Activated T-helper 1 cell treated with Interleukin-2 at 50 U/mL for 16 hours (primary cell): ENCODE measurements around the gene PON2.

Experiments used
- DNase-seq: peaks from one replicate; pipeline ENCODE4 v3.0.0-alpha.2; 2020; ENCODE audit warnings: low read depth

Gene PON2

DNA sequence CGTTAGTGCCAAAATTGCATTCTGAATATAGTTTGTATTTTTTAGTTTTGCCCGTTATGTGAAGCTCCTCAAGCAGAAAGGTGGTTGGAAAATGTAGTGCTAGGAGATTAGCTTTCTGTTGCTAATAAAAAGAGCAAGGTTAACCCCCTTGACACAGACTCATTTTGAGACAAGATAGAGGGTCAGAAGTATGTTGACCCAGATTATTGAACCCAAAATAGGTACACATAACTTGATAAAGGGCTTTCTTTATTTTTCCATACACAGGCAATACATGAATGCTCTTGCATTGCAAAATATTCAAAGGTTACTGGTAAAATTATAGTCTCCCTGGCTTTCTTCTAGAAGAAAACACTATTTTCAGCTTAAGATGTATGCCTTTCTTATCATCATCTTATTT is 10.0 kb upstream of the PON2 start:
- no peak for DNase-seq

DNA sequence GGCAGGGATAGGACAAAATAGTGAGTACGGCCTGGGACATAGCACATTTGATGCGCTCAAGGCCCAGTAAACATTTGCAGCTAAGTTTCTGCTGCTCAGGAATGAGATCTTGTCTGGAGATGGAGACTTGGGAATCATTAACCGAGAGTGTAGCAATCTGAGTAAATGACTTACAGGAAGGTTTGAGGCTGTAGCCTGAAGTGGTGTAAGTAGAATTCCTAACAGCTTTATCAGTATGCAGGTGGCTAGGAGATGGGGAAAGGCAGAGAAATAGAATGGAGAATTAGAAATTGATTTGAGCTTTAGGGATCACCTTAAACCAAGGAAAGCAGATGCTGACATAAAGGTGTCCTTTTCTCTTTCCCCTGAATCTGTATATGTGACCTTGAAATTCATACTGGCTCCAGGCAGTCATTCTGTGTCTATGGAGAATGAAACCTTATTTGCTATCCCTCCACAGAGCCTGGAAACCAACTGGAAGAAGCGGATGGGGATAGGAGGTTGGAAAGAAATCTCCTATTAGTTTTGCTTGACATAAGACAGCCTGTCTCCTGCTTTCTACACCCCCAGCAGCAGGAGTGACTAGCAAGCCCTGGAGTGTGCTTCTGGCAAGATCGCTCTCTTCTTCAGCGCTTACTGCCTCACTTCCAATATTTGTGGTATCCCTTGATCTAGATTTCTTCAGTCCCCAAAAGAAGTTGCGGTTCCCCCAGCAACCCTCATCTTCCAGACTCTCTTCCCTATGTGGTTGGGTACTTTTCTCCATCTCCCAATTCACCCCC is 6.4 kb upstream of the PON2 start:
- no peak for DNase-seq

GRCh38 chr7:95440394-95441038 is 5.7 kb upstream of the PON2 start:
- DNase-seq, result no peak

DNA sequence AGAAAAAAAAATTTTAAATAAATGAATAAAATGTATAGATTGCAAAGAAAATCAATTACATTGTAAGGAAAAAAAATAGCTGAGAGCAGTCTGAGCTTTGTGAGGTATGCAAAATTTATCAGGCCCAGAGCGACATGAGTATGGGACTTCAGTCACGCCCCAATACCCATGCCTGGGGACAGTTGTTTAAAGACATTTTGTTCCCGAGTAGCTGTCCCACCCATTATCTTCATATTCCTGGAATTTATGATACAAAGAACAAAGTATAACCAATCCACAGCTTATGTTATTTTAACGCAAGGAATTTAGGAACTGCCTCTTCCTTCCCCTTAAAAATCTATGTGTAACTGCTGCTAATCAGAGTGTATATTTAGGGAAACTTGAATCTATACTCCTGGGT is 1.6 kb upstream of the PON2 start:
- no peak for DNase-seq

DNA sequence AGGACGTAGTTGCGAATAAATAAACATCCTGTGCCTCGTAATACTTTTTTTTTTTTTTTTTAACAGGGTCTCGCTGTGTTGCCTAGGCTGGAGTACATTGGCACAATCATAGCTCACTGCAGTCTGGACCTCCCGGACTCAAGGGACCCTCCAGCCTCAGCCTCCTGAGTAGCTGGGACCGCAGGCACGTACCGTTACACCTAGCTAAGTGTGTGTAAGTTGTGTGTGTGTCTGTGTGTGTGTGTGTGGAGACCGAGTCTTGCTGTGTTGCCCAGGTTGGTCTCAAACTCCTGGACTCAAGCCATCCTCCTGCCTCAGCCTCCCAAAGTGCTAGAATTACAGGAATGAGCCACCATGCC is 573 bp upstream of the PON2 start:
- DNase-seq, result no peak

DNA sequence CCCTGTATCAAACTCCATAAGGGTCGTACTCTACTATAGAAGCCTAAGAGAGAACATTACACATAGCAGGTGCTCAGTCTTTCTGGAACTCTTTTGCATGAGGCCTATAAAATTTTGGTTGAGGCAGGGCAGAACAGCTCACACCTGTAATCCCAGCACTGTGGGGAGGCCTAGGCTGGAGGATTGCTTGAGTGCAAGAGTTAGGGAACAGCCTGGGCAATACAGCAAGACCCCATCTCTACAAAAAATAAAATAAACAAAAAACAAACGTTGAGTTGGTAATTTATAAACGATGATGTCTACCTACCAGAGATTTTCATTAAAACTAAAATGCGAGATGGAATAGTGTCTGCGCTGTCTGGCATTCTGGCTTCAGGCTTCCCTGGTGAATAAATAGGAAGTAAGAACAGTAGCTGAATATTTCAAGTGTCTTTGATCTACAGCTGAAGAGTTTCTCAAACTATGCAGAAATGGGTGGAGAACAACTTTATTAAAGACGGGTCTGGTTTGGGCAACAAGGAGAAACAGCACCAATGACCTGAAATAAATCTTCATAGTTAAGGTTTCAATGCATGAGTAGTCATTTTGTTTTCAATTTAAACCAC is 774 bp downstream of the PON2 start:
- DNase-seq, result no peak

- no peak for DNase-seq
Measured at GRCh38 chr7:95433129-95433528, 1.7 kb downstream of the PON2 start.

GRCh38 chr7:95432606-95433005 is 2.2 kb downstream of the PON2 start:
- no peak for DNase-seq

- DNase-seq, result no peak
Measured at GRCh38 chr7:95430864-95431263, 4.0 kb downstream of the PON2 start.

DNA sequence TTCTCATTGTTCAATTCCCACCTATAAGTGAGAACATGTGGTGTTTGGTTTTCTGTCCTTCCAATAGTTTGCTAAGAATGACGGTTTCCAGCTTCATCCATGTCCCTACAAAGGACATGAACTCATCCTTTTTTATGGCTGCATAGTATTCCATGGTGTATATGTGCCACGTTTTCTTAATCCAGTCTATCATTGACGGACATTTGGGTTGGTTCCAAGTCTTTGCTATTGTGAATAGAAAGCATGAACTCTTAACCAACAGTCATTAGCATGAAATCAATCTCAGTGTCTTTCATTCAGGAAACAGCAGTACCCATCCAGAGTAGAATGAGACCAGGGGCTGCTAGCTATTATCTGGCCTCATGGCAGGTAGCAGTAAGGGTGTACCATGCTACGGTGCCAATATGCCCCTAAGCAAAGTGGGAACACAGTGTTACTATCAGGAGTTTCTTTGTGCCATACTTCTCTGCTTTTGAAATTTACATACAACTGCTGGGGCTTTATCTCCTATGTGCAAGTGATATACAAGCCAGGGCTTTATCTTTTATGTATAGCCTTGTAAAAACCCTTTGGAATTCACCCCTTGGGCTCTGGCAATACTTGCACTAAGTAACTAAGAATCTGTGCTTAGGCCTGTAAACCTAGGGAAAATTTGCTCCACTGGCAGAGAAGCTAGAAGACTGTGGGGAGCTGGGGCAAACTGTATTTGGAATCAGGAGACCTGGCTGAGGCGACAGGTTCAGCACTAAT is 5.4 kb downstream of the PON2 start:
- no peak for DNase-seq

DNA sequence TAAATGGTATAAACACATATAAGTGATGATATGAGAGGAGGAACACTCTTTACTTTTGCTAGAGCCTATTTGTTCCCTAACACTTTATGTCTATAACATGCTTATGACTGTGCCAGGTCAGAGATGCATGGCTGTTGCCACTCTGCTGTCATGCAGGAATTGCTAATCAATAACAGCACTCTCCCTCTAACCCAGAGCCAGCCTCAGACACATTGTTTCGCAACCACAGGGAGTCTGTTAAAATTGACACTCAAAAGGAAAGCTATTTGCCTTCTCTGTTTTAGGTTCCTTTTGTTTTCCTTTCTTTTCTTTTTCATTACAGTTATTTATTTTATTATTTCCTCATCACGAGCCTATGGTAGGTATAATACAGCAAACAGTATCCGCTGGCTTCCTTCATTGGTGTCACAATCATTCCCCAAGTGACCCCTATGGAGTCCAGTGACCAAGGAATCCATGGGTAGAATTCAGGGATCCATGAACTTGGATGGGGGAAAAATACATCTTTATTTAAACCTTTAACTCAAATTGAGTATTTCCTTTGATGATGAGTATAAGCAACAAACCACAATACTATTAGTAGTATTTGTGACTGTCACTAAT is 6.8 kb downstream of the PON2 start:
- no peak for DNase-seq

DNA sequence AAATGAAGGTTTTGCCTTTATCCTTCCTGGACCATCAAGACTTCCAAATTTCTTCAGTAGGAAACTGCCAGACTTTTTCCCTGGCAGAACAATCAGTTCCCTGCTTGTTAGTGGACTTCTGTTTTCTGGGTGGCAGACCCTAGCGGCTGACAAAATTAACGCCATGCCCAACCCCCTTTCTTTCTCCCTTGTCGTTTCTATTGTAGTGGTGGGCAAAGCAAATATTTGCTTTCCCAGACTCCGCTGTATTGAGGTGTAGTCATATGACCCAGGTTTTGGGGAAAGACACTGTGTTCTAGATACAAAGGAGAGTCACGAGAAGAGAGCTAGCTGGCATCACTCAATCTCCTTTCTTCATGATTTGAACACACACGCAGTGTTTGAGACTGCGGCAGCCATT is 7.7 kb downstream of the PON2 start:
- DNase-seq, result no peak

- DNase-seq, result no peak
Measured at GRCh38 chr7:95425694-95426093, 9.1 kb downstream of the PON2 start.

- DNase-seq, result no peak
Measured at GRCh38 chr7:95424716-95425115, 10.1 kb downstream of the PON2 start.

GRCh38 chr7:95421847-95422444 is 12.9 kb downstream of the PON2 start:
- DNase-seq, result no peak

- DNase-seq, result no peak
Measured at GRCh38 chr7:95421000-95421846, 13.6 kb downstream of the PON2 start.

GRCh38 chr7:95412075-95412474 is 22.8 kb downstream of the PON2 start:
- no peak for DNase-seq

DNA sequence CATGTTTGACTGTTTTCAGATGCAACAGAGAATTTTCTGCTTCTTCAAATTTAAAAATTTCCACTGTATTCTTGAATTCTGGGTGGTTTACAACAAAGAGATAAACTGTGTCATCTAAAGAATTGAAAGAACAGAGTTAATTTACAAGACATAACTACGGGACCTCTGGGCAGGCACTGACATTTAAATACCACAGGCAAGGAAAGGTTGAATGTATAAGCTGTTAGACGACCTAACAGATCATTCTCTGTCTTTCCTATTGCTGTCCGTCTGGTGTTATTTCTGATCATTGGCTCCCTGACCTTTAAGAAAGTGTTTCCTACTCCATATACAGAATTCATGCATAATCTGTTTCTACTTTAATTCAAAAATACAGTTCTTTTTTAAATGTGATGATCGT is 23.2 kb downstream of the PON2 start:
- no peak for DNase-seq

DNA sequence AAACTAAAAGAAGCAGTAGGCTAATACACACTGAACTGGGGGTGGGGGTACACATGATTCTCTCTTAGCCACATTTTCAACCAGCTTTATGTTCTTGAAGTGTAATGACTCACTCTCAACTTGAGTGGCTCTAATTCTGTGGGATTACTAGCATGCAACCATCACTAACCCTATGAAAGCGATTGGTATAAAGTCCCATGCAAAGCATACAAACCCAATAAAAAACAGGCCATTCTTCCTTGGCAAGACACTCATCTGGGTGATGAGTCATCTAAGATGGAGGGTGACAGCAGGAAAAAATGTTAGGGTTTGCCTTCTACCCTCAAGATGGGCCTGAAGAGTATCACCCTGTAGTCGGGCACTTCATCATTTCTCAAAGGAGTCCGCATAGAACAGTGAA is 23.8 kb downstream of the PON2 start:
- no peak for DNase-seq

- DNase-seq, result no peak
Measured at GRCh38 chr7:95407751-95408150, 27.1 kb downstream of the PON2 start.

- no peak for DNase-seq
Measured at GRCh38 chr7:95405800-95406199, 29.0 kb downstream of the PON2 start.
